ENCODE measurements around the gene MACROD2. TPM values are rescaled to one million over a fixed set of nuclear protein-coding genes. Genes with fewer than 3 reads are reported as not detected.
"Not testable (repeated sequence)": the region's sequence is repeated elsewhere in the genome, so short reads cannot be mapped to it uniquely, and the experiment has no call there.

MACROD2 gene
- total RNA-seq, 1 donor from 2014 or later: 2.5 TPM

GRCh38 chr20:14214046-14214445, 218.7 kb downstream of the MACROD2 start:
- Mint-ChIP-seq H3K27ac (ENCODE audit: unreplicated experiment) (no peak overlapping the region), H3K9me3 (ENCODE audit: unreplicated experiment) (peaks cover 5% of the 10 kb centered on the region), H3K4me1 (ENCODE audit: unreplicated experiment) (no peaks in the 10 kb centered on the region), H3K27me3 (ENCODE audit: unreplicated experiment) (no peaks in the 10 kb centered on the region), H3K4me3 (ENCODE audit: unreplicated experiment) (no peak overlapping the region), H3K36me3 (ENCODE audit: unreplicated experiment) (no peaks in the 10 kb centered on the region)
- DNase-seq (ENCODE audit: extremely low spot score, unreplicated experiment): no peak
- TF ChIP-seq, protein P1, sequence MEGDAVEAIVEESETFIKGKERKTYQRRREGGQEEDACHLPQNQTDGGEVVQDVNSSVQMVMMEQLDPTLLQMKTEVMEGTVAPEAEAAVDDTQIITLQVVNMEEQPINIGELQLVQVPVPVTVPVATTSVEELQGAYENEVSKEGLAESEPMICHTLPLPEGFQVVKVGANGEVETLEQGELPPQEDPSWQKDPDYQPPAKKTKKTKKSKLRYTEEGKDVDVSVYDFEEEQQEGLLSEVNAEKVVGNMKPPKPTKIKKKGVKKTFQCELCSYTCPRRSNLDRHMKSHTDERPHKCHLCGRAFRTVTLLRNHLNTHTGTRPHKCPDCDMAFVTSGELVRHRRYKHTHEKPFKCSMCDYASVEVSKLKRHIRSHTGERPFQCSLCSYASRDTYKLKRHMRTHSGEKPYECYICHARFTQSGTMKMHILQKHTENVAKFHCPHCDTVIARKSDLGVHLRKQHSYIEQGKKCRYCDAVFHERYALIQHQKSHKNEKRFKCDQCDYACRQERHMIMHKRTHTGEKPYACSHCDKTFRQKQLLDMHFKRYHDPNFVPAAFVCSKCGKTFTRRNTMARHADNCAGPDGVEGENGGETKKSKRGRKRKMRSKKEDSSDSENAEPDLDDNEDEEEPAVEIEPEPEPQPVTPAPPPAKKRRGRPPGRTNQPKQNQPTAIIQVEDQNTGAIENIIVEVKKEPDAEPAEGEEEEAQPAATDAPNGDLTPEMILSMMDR (IDR thresholded peaks at IDR 0.05): no peak

DNA sequence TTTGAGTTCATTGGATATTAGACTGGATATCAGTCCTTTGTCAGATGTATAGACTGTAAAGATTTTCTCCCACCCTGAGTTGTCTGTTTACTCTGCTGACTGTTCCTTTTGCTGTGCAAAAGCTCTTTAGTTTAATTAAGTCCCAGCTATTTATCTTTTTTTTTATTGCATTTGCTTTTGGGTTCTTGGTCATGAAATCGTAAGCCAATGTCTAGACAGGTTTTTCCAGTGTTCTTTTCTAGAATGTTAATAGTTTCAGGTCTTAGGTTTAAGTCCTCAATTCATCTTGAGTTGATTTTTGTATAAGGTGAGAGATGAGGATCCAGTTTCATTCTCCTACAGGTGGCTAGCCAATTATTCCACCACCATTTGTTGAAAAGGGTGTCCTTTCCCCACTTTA, 220.6 kb downstream of the MACROD2 start:
- H3K36me3 Mint-ChIP-seq (ENCODE audit: unreplicated experiment); H3K9me3 Mint-ChIP-seq (ENCODE audit: unreplicated experiment); H3K4me3 Mint-ChIP-seq (ENCODE audit: unreplicated experiment); H3K4me1 Mint-ChIP-seq (ENCODE audit: unreplicated experiment); DNase-seq (ENCODE audit: extremely low spot score, unreplicated experiment); H3K27ac Mint-ChIP-seq (ENCODE audit: unreplicated experiment); H3K27me3 Mint-ChIP-seq (ENCODE audit: unreplicated experiment): not testable (repeated sequence)

DNA sequence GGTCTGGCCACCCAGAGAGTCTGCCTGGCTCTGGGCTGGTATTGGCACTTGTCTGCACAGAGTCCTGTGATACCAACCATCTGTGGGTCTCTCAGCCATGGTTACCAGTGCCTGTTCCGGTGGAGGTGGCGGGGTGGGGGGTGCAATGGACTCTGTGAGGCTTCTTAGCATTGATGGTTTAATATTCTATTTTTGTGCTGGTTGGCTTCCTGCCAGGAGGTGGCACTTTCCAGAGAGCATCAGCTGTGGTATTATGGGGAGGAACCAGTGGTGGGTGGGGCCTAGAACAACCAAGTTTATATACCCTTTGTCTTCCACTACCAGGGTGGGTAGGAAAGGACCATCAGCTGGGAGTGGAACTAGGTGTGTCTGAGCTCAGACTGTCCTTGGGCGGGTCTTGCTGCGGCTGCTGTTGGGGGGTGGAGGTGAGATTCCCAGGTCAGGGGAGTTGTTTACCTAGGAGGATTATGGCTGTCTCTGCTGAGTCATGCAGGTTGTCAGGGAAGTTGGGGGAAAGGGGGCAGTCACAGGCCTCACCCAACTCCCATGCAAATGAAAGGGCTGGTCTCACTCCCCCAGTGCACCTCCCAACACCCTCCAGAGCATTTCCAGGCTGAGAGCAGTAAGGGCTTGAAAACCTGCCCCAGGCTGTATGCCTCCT, 224.6 kb downstream of the MACROD2 start:
- TF ChIP-seq, protein P1 (IDR thresholded peaks at IDR 0.05): no peak
- Mint-ChIP-seq H3K36me3 (ENCODE audit: unreplicated experiment) (no peaks in the 10 kb centered on the region), H3K27me3 (ENCODE audit: unreplicated experiment) (no peaks in the 10 kb centered on the region), H3K27ac (ENCODE audit: unreplicated experiment) (no peak overlapping the region), H3K4me3 (ENCODE audit: unreplicated experiment) (no peak overlapping the region), H3K9me3 (ENCODE audit: unreplicated experiment) (peaks cover 5% of the 10 kb centered on the region), H3K4me1 (ENCODE audit: unreplicated experiment) (no peaks in the 10 kb centered on the region)
- no peak for DNase-seq (ENCODE audit: extremely low spot score, unreplicated experiment)

GRCh38 chr20:14220986-14221385, 225.7 kb downstream of the MACROD2 start:
- peaks cover 5% of the 10 kb centered on the region for H3K9me3 Mint-ChIP-seq (ENCODE audit: unreplicated experiment)
- H3K27me3 Mint-ChIP-seq (ENCODE audit: unreplicated experiment): no peaks in the 10 kb centered on the region
- DNase-seq (ENCODE audit: extremely low spot score, unreplicated experiment): no peak
- no peaks in the 10 kb centered on the region for H3K4me1 Mint-ChIP-seq (ENCODE audit: unreplicated experiment)
- no peak overlapping the region for H3K27ac Mint-ChIP-seq (ENCODE audit: unreplicated experiment)
- TF ChIP-seq, protein P1 (IDR thresholded peaks at IDR 0.05): no peak
- H3K36me3 Mint-ChIP-seq (ENCODE audit: unreplicated experiment): no peaks in the 10 kb centered on the region
- no peak overlapping the region for H3K4me3 Mint-ChIP-seq (ENCODE audit: unreplicated experiment)

DNA sequence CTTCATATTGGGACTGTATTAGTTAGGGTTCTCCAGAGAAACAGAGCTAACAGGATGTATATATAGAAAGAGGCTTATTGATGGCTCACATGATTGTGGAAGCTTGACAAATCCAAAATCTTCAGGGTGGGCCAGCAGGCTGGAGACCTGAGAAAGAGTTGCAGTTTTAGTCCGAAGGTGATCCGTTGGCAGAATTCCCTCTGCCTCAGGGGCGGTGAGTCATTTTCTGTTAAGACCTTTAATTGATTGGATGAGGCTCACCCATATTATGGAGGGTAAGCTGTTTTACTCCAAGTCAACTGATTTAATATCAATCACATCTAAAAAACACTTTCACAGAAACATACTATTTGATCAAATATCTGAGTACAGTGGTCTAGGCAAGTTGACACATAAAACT, 228.5 kb downstream of the MACROD2 start:
- H3K9me3 Mint-ChIP-seq (ENCODE audit: unreplicated experiment): no peaks in the 10 kb centered on the region
- no peak for DNase-seq (ENCODE audit: extremely low spot score, unreplicated experiment)
- H3K4me1 Mint-ChIP-seq (ENCODE audit: unreplicated experiment): no peaks in the 10 kb centered on the region
- no peak overlapping the region for H3K4me3 Mint-ChIP-seq (ENCODE audit: unreplicated experiment)
- no peaks in the 10 kb centered on the region for H3K27me3 Mint-ChIP-seq (ENCODE audit: unreplicated experiment)
- TF ChIP-seq, protein P1 (IDR thresholded peaks at IDR 0.05): no peak
- no peaks in the 10 kb centered on the region for H3K36me3 Mint-ChIP-seq (ENCODE audit: unreplicated experiment)
- no peak overlapping the region for H3K27ac Mint-ChIP-seq (ENCODE audit: unreplicated experiment)

DNA sequence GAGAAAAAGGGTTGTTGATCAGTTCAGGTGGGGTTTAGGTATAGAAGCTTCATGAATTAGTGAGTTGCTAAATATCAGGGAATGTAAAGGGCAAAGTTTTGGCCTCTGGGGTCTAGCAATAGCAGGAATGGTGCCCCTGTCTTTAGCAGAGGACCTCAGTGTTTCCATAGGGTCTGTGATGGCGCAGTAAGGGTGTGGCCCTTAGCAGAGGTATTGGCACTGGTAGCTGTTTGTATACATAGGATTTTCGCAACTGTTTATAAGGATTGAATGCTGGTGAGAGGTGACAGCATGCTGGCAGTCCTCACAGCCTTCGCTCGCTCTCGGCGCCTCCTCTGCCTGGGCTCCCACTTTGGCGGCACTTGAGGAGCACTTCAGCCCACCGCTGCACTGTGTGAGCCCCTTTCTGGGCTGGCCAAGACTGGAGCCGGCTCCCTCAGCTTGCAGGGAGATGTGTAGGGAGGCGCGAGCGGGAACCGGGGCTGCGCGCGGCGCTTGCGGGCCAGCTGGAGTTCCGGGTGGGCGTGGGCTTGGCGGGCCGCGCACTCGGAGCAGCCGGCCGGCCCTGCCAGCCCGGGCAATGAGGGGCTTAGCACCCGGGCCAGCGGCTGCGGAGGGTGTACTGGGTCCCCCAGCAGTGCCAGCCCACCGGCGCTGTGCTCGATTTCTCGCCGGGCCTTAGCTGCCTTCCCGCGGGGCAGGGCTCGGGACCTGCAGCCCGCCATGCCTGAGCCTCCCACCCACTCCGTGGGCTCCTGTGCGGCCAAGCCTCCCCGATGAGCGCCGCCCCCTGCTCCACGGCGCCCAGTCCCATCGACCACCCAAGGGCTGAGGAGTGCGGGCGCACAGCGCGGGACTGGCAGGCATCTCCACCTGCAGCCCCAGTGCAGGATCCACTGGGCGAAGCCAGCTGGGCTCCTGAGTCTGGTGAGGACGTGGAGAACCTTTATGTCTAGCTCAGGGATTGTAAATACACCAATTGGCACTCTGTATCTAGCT, 231.0 kb downstream of the MACROD2 start:
- H3K4me3 Mint-ChIP-seq (ENCODE audit: unreplicated experiment); H3K27ac Mint-ChIP-seq (ENCODE audit: unreplicated experiment): not testable (repeated sequence)

More for the DNA sequence above, 231.0 kb downstream of the MACROD2 start:
- not testable (repeated sequence) for H3K36me3 Mint-ChIP-seq (ENCODE audit: unreplicated experiment); DNase-seq (ENCODE audit: extremely low spot score, unreplicated experiment); H3K27me3 Mint-ChIP-seq (ENCODE audit: unreplicated experiment); H3K4me1 Mint-ChIP-seq (ENCODE audit: unreplicated experiment); H3K9me3 Mint-ChIP-seq (ENCODE audit: unreplicated experiment)

All from osteocyte (in vitro differentiated cells).